Karpas-422 (cell line): ENCODE measurements around the gene KIAA0825. TPM values are rescaled to one million over a fixed set of nuclear protein-coding genes. Genes with fewer than 3 reads are reported as not detected.

Experiments used
- DNase-seq: peaks from one replicate; pipeline ENCODE4 v3.0.0-alpha.2; 2015
- H2AFZ ChIP-seq: fragments of 200-600 bp; sonication (generic); 2 replicates; pipeline ENCODE4 v1.6.1; 2014; ENCODE audit warnings: antibody characterized with exemption, low read length, mixed read lengths
- H3K27ac ChIP-seq: fragments of 200-600 bp; sonication (generic); 2 replicates; pipeline ENCODE4 v1.5.1; 2014; ENCODE audit warnings: mild to moderate bottlenecking, low read length, moderate library complexity
- H3K27me3 ChIP-seq: fragments of 200-600 bp; sonication (generic); 2 replicates; pipeline ENCODE4 v1.6.1; 2014; ENCODE audit warnings: low read length, mixed read lengths
- H3K36me3 ChIP-seq: fragments of 200-600 bp; sonication (generic); 2 replicates; pipeline ENCODE4 v1.6.1; 2014; ENCODE audit warnings: low read length, mixed read lengths; ENCODE audit not compliant: insufficient read depth
- H3K4me1 ChIP-seq: fragments of 200-600 bp; sonication (generic); 2 replicates; pipeline ENCODE4 v1.6.1; 2014; ENCODE audit warnings: mild to moderate bottlenecking, low read length, mixed read lengths
- H3K4me2 ChIP-seq: fragments of 200-600 bp; sonication (generic); 2 replicates; pipeline ENCODE4 v1.6.1; 2014; ENCODE audit warnings: low read length, low read depth, mild to moderate bottlenecking; ENCODE audit not compliant: poor library complexity, severe bottlenecking
- H3K4me3 ChIP-seq: fragments of 200-600 bp; sonication (generic); 2 replicates; pipeline ENCODE4 v1.5.1; 2014; ENCODE audit warnings: mild to moderate bottlenecking, antibody characterized with exemption, low read length, mixed read lengths
- H3K79me2 ChIP-seq: fragments of 200-600 bp; sonication (generic); 2 replicates; pipeline ENCODE4 v1.6.1; 2014; ENCODE audit warnings: mild to moderate bottlenecking, low read length, mixed read lengths
- H3K9ac ChIP-seq: fragments of 200-600 bp; sonication (generic); 2 replicates; pipeline ENCODE4 v1.6.0; 2014; ENCODE audit warnings: low read length
- H3K9me2 ChIP-seq: fragments of 200-600 bp; sonication (generic), shearing (Covaris generic); replicated peaks from 2 replicates; pipeline ENCODE4 v1.6.0; 2014; ENCODE audit warnings: mild to moderate bottlenecking, low read length, moderate library complexity; ENCODE audit not compliant: insufficient read depth
- H3K9me3 ChIP-seq: fragments of 300-700, 200-600 bp; sonication (generic); 2 replicates; pipeline ENCODE4 v1.6.1; 2014; ENCODE audit warnings: low read length, mixed read lengths
- H4K20me1 ChIP-seq: fragments of 200-600 bp; sonication (generic); 2 replicates; pipeline ENCODE4 v1.6.1; 2014; ENCODE audit warnings: mild to moderate bottlenecking, antibody characterized with exemption, low read length, low read depth; ENCODE audit not compliant: insufficient read depth
- total RNA-seq: library from RNA; depleted of rRNA; stranded (reverse); fragments of >200 nt; shearing (Covaris generic); gene quantifications from 2 replicates; pipeline ENCODE4 v1.2.3, GENCODE V29; 2014; ENCODE audit warnings: low replicate concordance

KIAA0825 gene
- total RNA-seq, 1 experiment from 2014 or later: 2.0 TPM

DNA sequence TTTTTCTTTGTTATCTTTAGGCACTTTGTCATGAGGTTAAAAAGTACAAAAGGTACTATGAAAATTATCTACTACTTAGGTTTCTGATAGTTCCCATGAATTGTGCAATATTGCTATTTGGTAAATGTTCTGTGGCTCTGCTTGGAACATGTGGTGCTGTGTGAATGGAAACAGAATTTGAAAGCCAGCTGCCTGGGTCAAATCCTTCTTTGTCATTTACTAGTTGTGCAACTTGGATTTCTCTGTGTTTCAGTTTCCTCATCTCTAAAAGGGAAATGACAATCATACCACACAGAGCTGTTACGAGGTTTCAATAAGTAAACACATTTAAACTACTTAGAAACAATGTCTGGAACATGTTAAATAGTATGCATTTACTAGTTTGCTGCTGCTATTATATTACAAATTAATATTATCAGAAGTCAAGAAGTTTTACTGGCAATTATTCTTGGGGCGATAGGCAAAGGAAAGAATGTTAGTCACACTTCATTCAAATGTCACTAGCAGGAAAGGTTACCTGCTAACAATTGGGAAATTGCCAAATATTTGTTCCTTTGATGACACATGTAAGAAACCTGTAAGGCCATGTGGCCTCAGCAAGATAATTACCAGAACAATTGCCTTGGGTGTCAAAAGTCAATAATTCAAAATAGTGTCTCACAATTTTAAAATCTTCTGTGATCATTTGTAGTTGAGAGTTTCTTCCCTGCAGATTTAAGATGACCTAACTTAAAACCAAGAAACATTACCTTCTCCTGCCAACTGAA lies 184.8 kb downstream of the KIAA0825 start:
- no peak overlapping the region for H3K27ac ChIP-seq
- H3K4me3 ChIP-seq: no peak overlapping the region
- H3K9ac ChIP-seq: no peak overlapping the region
- no peaks in the 10 kb centered on the region for H3K4me1 ChIP-seq
- H3K9me3 ChIP-seq: no peaks in the 10 kb centered on the region
- H4K20me1 ChIP-seq: no peaks in the 10 kb centered on the region
- no peaks in the 10 kb centered on the region for H3K36me3 ChIP-seq
- no peak overlapping the region for H3K4me2 ChIP-seq
- no peak overlapping the region for H2AFZ ChIP-seq
- no peaks in the 10 kb centered on the region for H3K9me2 ChIP-seq
- H3K79me2 ChIP-seq: no peaks in the 10 kb centered on the region
- no peak for DNase-seq
- no peaks in the 10 kb centered on the region for H3K27me3 ChIP-seq

DNA sequence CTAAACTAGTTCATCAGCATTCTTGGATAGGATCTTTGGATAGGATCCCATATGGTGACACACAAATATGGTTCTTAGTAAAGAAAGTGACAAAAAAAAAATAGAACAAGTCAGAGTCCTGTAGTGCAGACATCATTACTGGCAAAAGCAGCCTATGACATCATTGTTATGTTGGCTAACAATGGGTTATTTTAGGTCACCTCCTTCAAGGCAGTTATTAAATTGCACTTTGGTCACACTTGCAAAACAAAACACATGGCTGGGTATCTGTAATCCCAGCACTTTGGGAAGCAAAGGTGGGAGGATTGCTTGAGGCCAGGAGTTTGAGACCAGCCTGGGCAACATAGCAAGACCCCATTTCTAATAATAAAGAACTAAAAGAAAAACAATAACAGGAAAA lies 185.9 kb downstream of the KIAA0825 start:
- no peak for DNase-seq
- no peaks in the 10 kb centered on the region for H3K27me3 ChIP-seq
- no peaks in the 10 kb centered on the region for H3K4me1 ChIP-seq

GRCh38 chr5:94431696-94432095 lies 186.7 kb downstream of the KIAA0825 start:
- no peaks in the 10 kb centered on the region for H3K79me2 ChIP-seq
- no peak for DNase-seq
- no peak overlapping the region for H3K4me2 ChIP-seq
- no peaks in the 10 kb centered on the region for H3K9me2 ChIP-seq
- no peak overlapping the region for H3K9ac ChIP-seq
- no peak overlapping the region for H2AFZ ChIP-seq
- H3K9me3 ChIP-seq: no peaks in the 10 kb centered on the region
- H3K36me3 ChIP-seq: no peaks in the 10 kb centered on the region
- H3K4me1 ChIP-seq: no peaks in the 10 kb centered on the region
- H3K27me3 ChIP-seq: no peaks in the 10 kb centered on the region
- H3K27ac ChIP-seq: no peak overlapping the region
- H4K20me1 ChIP-seq: no peaks in the 10 kb centered on the region
- H3K4me3 ChIP-seq: no peak overlapping the region

More for the DNA sequence above, 185.9 kb downstream of the KIAA0825 start:
- Histone ChIP-seq H3K4me3 (no peak overlapping the region), H3K27ac (no peak overlapping the region), H3K4me2 (no peak overlapping the region), H3K36me3 (no peaks in the 10 kb centered on the region), H3K79me2 (no peaks in the 10 kb centered on the region), H3K9ac (no peak overlapping the region), H2AFZ (no peak overlapping the region), H4K20me1 (no peaks in the 10 kb centered on the region), H3K9me3 (no peaks in the 10 kb centered on the region), H3K9me2 (no peaks in the 10 kb centered on the region)

GRCh38 chr5:94429566-94429965 lies 188.8 kb downstream of the KIAA0825 start:
- no peak for DNase-seq
- Histone ChIP-seq H3K4me1 (no peaks in the 10 kb centered on the region), H3K27me3 (no peaks in the 10 kb centered on the region), H3K4me3 (no peak overlapping the region), H3K9me2 (no peaks in the 10 kb centered on the region), H3K9ac (no peak overlapping the region), H3K79me2 (no peaks in the 10 kb centered on the region), H3K36me3 (no peaks in the 10 kb centered on the region), H4K20me1 (no peaks in the 10 kb centered on the region), H3K9me3 (no peaks in the 10 kb centered on the region), H3K4me2 (no peak overlapping the region), H2AFZ (no peak overlapping the region), H3K27ac (no peak overlapping the region)

GRCh38 chr5:94425396-94425795 lies 193.0 kb downstream of the KIAA0825 start:
- Histone ChIP-seq H3K36me3 (no peaks in the 10 kb centered on the region), H3K79me2 (no peaks in the 10 kb centered on the region), H3K9ac (no peak overlapping the region), H3K27me3 (no peaks in the 10 kb centered on the region), H3K9me3 (no peaks in the 10 kb centered on the region), H3K4me1 (no peaks in the 10 kb centered on the region), H4K20me1 (no peaks in the 10 kb centered on the region), H2AFZ (no peak overlapping the region), H3K9me2 (no peaks in the 10 kb centered on the region), H3K27ac (no peak overlapping the region), H3K4me3 (no peak overlapping the region), H3K4me2 (no peak overlapping the region)
- DNase-seq: no peak

GRCh38 chr5:94423411-94423810 lies 195.0 kb downstream of the KIAA0825 start:
- no peak for DNase-seq
- Histone ChIP-seq H3K4me3 (no peak overlapping the region), H3K9me2 (no peaks in the 10 kb centered on the region), H3K36me3 (no peaks in the 10 kb centered on the region), H3K79me2 (no peaks in the 10 kb centered on the region), H3K9me3 (no peaks in the 10 kb centered on the region), H4K20me1 (no peaks in the 10 kb centered on the region), H3K27ac (no peak overlapping the region), H3K4me1 (no peaks in the 10 kb centered on the region), H3K9ac (no peak overlapping the region), H3K4me2 (no peak overlapping the region), H3K27me3 (no peaks in the 10 kb centered on the region), H2AFZ (no peak overlapping the region)

- no peaks in the 10 kb centered on the region for H3K36me3 ChIP-seq
- H3K9me2 ChIP-seq: no peaks in the 10 kb centered on the region
- no peak overlapping the region for H3K9ac ChIP-seq
- no peaks in the 10 kb centered on the region for H3K79me2 ChIP-seq
- no peaks in the 10 kb centered on the region for H4K20me1 ChIP-seq
- no peaks in the 10 kb centered on the region for H3K9me3 ChIP-seq
- no peak for DNase-seq
- H3K27ac ChIP-seq: no peak overlapping the region
- no peak overlapping the region for H3K4me3 ChIP-seq
- no peaks in the 10 kb centered on the region for H3K27me3 ChIP-seq
- H2AFZ ChIP-seq: no peak overlapping the region
- no peaks in the 10 kb centered on the region for H3K4me1 ChIP-seq
- no peak overlapping the region for H3K4me2 ChIP-seq
Observed at GRCh38 chr5:94422812-94423211, 195.6 kb downstream of the KIAA0825 start.

GRCh38 chr5:94420885-94421284 lies 197.5 kb downstream of the KIAA0825 start:
- H3K27ac ChIP-seq: no peak overlapping the region
- no peak overlapping the region for H2AFZ ChIP-seq
- H3K4me3 ChIP-seq: no peak overlapping the region
- no peak overlapping the region for H3K9ac ChIP-seq
- H3K79me2 ChIP-seq: no peaks in the 10 kb centered on the region
- no peaks in the 10 kb centered on the region for H3K9me2 ChIP-seq
- H3K4me1 ChIP-seq: no peaks in the 10 kb centered on the region
- no peak overlapping the region for H3K4me2 ChIP-seq
- no peak for DNase-seq
- H3K36me3 ChIP-seq: no peaks in the 10 kb centered on the region
- H3K27me3 ChIP-seq: no peaks in the 10 kb centered on the region
- H3K9me3 ChIP-seq: no peaks in the 10 kb centered on the region
- H4K20me1 ChIP-seq: no peaks in the 10 kb centered on the region
